Vagina (tissue), 2 donors: ENCODE data around the gene MAP4K4.

Source experiments
- CTCF ChIP-seq, 3 experiments: fragments of 450-650 bp in 2 of 3; fragments of 200-600 bp in 1 of 3; sonication (generic) in 1 of 3; IDR thresholded peaks; one replicate each; pipeline ENCODE4 v1.5.1; 2017 to 2019; ENCODE audit warnings: antibody characterized with exemption in 3 of 3, mild to moderate bottlenecking in 2 of 3, moderate library complexity in 2 of 3
- POLR2A ChIP-seq, 2 donors: fragments of 450-650 bp; IDR thresholded peaks; one replicate each; pipeline ENCODE4 v1.6.1; 2017; ENCODE audit warnings: antibody characterized with exemption in 2 of 2, mild to moderate bottlenecking in 2 of 2, moderate library complexity in 2 of 2
- POLR2AphosphoS5 ChIP-seq, 2 donors: sonication (generic); formaldehyde crosslinking; IDR thresholded peaks; one replicate each; pipeline ENCODE4 v1.9.0; 2017; ENCODE audit warnings: antibody characterized with exemption in 2 of 2, mild to moderate bottlenecking in 2 of 2, low read depth in 1 of 2; ENCODE audit not compliant: insufficient read depth in 1 of 2

GRCh38 chr2:101748000-101748399, 50.5 kb downstream of the MAP4K4 start:
- TF ChIP-seq CTCF (IDR thresholded peaks at IDR 0.05) (no peak), POLR2A (IDR thresholded peaks at IDR 0.05) (no peak), POLR2AphosphoS5 (IDR thresholded peaks at IDR 0.05; ENCODE audit: insufficient read depth in 1 of 2, low read depth in 1 of 2) (no peak)
